K562 (cell line): ENCODE data around the gene MLC1. TPM values are rescaled to one million over a fixed set of nuclear protein-coding genes. Genes with fewer than 3 reads are reported as not detected.

Experiments used
- KLF1 ChIP-seq: fragments of 450-650 bp; IDR thresholded peaks from 2 replicates; pipeline ENCODE4 v1.6.1; 2016; ENCODE audit warnings: missing genetic modification characterization, missing compliant biosample characterization
- PML ChIP-seq: IDR thresholded peaks from 2 replicates; pipeline ENCODE4 v1.6.1; 2012; ENCODE audit warnings: low read length, inconsistent platforms
- PTBP1 ChIP-seq: fragments of 200-400 bp; formaldehyde crosslinking; IDR thresholded peaks from 2 replicates; pipeline ENCODE4 v1.6.1; 2017; ENCODE audit warnings: low read depth, low read length
- ZC3H4 ChIP-seq: sonication (generic); formaldehyde crosslinking; IDR thresholded peaks from 2 replicates; pipeline ENCODE4 v1.9.0; 2021; ENCODE audit warnings: missing genetic modification reagents, borderline replicate concordance
- ZNF354B ChIP-seq: fragments of 250-450 bp; sonication (Bioruptor Pico); IDR thresholded peaks from 2 replicates; pipeline ENCODE4 v1.4.0; 2020
- ZNF668 ChIP-seq: fragments of 250-450 bp; sonication (Bioruptor Pico); IDR thresholded peaks from 2 replicates; pipeline ENCODE4 v1.8.0; 2022; ENCODE audit warnings: mild to moderate bottlenecking, inconsistent platforms
- polyA plus RNA-seq, 8 experiments: library from polyadenylated mRNA; depleted of rRNA in 4 of 8; stranded (reverse) in 5 of 8; unstranded in 3 of 8; fragments of >200 nt; fragmentation: Nextera tagmentation in 2 of 8; fragmentation: Illumina TruSeq in 1 of 8; extraction: Ambion mirVana in 2 of 8; extraction: Trizol in 1 of 8; gene quantifications; 2 replicates each; pipeline versions ENCODE4 v1.2.1 to v1.2.3, GENCODE V29; 2011 to 2014; ENCODE audit warnings: inconsistent platforms in 1 of 8, missing spikeins in 1 of 8
- total RNA-seq, 7 experiments: library from RNA; depleted of rRNA in 6 of 7; stranded (reverse); fragments of >200 nt in 6 of 7; fragmentation: Illumina TruSeq in 2 of 7; extraction: Trizol in 2 of 7; gene quantifications; 2 replicates each; pipeline versions ENCODE4 v1.2.1 to v1.2.3, GENCODE V29; 2011 to 2021; ENCODE audit warnings: low replicate concordance in 1 of 7
- TF ChIP-seq, protein P1 (sequence below): fragments of 450-650 bp; IDR thresholded peaks from 2 replicates; pipeline ENCODE4 v1.6.1; 2018; ENCODE audit warnings: mild to moderate bottlenecking, low read depth; ENCODE audit not compliant: partially characterized antibody

Gene MLC1
- total and polyA plus RNA-seq, 9 of the 15 experiments (the other 6 are each of a cell fraction or from before 2014, with no cell fraction given) = 0.06 to 0.98 (median 0.39) TPM

- no peak for TF ChIP-seq PML
- TF ChIP-seq ZNF668 (CRISPR knock-in tag) = no peak
- TF ChIP-seq ZC3H4 (CRISPR knock-in tag) = no peak
- no peak for TF ChIP-seq ZNF354B (CRISPR knock-in tag)
- TF ChIP-seq, protein P1, sequence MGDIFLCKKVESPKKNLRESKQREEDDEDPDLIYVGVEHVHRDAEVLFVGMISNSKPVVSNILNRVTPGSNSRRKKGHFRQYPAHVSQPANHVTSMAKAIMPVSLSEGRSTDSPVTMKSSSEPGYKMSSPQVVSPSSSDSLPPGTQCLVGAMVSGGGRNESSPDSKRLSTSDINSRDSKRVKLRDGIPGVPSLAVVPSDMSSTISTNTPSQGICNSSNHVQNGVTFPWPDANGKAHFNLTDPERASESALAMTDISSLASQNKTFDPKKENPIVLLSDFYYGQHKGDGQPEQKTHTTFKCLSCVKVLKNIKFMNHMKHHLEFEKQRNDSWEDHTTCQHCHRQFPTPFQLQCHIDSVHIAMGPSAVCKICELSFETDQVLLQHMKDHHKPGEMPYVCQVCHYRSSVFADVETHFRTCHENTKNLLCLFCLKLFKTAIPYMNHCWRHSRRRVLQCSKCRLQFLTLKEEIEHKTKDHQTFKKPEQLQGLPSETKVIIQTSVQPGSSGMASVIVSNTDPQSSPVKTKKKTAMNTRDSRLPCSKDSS = no peak
- TF ChIP-seq KLF1 (tag) = no peak
- TF ChIP-seq PTBP1 = no peak
Observed at GRCh38 chr22:50114221-50115021, 29.2 kb upstream of the MLC1 start (continued).
